Right atrium auricular region (tissue), 2 donors: Measurements from ENCODE around the gene ALG5. TPM values are rescaled to one million over a fixed set of nuclear protein-coding genes. Genes with fewer than 3 reads are reported as not detected.

ENCODE experiments used
- DNase-seq: peaks from one replicate; pipeline ENCODE4 v3.0.0-alpha.2; 2019; ENCODE audit warnings: low spot score
- H3K27ac ChIP-seq, 2 donors: fragments of 200-600 bp; sonication (generic); 1 replicate in 1 of 2; 2 replicates in 1 of 2; pipeline ENCODE4 v1.5.1; 2016 to 2019
- H3K27me3 ChIP-seq, 2 donors: fragments of 200-600 bp; sonication (generic); one replicate each; pipeline versions ENCODE4 v1.5.1 to v1.6.0; 2017 to 2019
- H3K36me3 ChIP-seq: fragments of 200-600 bp; sonication (generic); one replicate; pipeline ENCODE4 v1.5.1; 2016
- H3K4me1 ChIP-seq, 2 donors: fragments of 200-600 bp; sonication (generic); one replicate each; pipeline versions ENCODE4 v1.5.1 to v1.6.0; 2017 to 2019
- H3K4me3 ChIP-seq, 2 donors: fragments of 200-600 bp; sonication (generic); 1 replicate in 1 of 2; 2 replicates in 1 of 2; pipeline ENCODE4 v1.5.1; 2017 to 2019; ENCODE audit warnings: mild to moderate bottlenecking in 1 of 2, moderate library complexity in 1 of 2
- H3K9me3 ChIP-seq, 2 donors: fragments of 200-600 bp; sonication (generic); one replicate each; pipeline ENCODE4 v1.5.1; 2019
- CTCF ChIP-seq, 2 donors: fragments of 200-600 bp; sonication (generic); IDR thresholded peaks; one replicate each; pipeline ENCODE4 v1.5.1; 2019; ENCODE audit warnings: antibody characterized with exemption in 2 of 2
- total RNA-seq, 2 donors: library from RNA; depleted of rRNA; stranded (reverse); fragments of >200 nt; gene quantifications; one replicate each; pipeline ENCODE4 v1.1.0, GENCODE V29; 2016

The ALG5 gene
- total RNA-seq, 2 donors from 2014 or later = 15.4 to 17.0 TPM

GRCh38 chr13:36965767-36966166 lies 33.4 kb downstream of the ALG5 start:
- Histone ChIP-seq H3K9me3 (no peaks in the 10 kb centered on the region), H3K27me3 (no peaks in the 10 kb centered on the region), H3K4me3 (no peak overlapping the region), H3K4me1 (no peaks in the 10 kb centered on the region), H3K27ac (no peak overlapping the region), H3K36me3 (peaks cover 62% of the 10 kb centered on the region)
- no peak for DNase-seq
- TF ChIP-seq CTCF (IDR thresholded peaks at IDR 0.05) = no peak

DNA sequence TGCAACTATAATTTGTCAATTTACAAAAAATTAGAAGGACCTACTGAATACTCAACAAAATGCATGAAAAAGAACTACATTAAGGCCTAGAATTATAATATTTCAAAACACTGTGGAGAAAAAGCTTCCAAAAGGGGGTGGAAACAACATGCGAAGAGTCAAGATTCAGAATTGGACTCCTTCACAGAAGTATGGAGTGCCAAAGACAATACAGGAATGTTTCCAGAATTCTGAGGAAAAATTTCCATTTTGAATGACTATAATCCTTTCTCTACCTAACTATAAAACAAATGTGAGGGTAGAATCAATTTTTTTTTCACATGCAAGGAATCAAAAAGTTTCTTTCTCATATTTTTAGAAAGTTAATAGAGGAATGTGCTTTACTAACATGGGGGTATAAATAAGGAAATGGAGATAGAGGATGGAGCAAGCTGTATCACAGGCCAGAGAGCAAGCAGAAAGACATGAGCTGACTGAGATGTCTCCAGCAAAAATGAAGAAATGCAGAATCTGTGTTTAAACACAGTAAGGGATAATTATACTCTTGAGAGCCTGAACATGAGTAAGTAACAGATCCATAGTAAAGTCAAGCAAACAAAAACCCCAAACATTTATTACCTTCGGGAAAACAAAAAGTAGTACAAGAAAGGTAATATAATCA lies 39.6 kb downstream of the ALG5 start:
- no peaks in the 10 kb centered on the region for H3K4me1 ChIP-seq
- DNase-seq = no peak
- no peak overlapping the region for H3K27ac ChIP-seq
- H3K36me3 ChIP-seq = peaks cover 29% of the 10 kb centered on the region
- no peak overlapping the region for H3K4me3 ChIP-seq
- H3K27me3 ChIP-seq = no peaks in the 10 kb centered on the region
- no peak for TF ChIP-seq CTCF (IDR thresholded peaks at IDR 0.05)
- H3K9me3 ChIP-seq = no peaks in the 10 kb centered on the region

GRCh38 chr13:36954542-36954941 lies 44.6 kb downstream of the ALG5 start:
- H3K36me3 ChIP-seq = peaks cover 20% of the 10 kb centered on the region

DNA sequence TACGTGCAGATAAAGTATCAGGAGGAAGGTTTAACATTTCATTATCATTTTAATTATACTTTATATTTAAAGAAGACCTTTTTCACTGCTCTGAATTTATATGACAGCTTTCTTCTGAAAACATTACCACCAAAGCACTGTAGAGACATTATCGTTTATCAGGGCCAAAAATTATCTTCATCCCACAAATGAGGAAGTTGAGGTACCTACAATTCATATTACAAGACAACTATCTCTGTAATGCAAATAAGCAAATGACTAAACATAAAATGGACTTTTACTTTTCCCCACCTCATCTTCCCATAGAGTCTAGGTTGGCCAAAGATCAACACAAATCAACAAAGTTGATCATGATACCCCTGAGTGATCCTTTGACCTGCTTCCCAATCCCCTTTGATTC lies 48.2 kb downstream of the ALG5 start:
- Histone ChIP-seq H3K36me3 (peaks cover 24% of the 10 kb centered on the region), H3K27ac (no peak overlapping the region), H3K9me3 (no peaks in the 10 kb centered on the region), H3K27me3 (no peaks in the 10 kb centered on the region), H3K4me3 (no peak overlapping the region), H3K4me1 (no peaks in the 10 kb centered on the region)
- no peak for TF ChIP-seq CTCF (IDR thresholded peaks at IDR 0.05)
- DNase-seq = no peak

More at GRCh38 chr13:36954542-36954941, 44.6 kb downstream of the ALG5 start:
- TF ChIP-seq CTCF (IDR thresholded peaks at IDR 0.05) = no peak
- Histone ChIP-seq H3K27me3 (no peaks in the 10 kb centered on the region), H3K9me3 (no peaks in the 10 kb centered on the region), H3K4me3 (no peak overlapping the region), H3K4me1 (no peaks in the 10 kb centered on the region), H3K27ac (no peak overlapping the region)
- no peak for DNase-seq

DNA sequence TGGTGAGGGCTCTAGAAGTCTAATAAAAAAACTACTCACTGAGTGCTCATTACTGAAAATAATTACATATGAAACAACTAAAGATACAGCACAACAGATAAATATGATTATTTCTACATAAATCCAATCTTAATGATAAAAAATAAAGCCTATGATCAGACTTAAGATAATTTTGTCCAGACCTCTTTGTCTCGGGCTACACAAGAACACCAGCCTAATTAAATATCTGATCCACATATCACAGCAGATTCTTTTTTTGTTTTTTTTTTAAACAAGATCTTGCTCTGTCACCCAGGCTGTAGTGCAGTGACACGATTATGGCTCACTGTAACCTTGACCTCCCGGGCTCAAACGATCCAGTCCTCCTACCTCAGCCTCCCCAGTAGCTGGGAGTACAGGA lies 48.8 kb downstream of the ALG5 start:
- Histone ChIP-seq H3K36me3 (peaks cover 24% of the 10 kb centered on the region), H3K4me3 (no peak overlapping the region), H3K27me3 (no peaks in the 10 kb centered on the region), H3K4me1 (no peaks in the 10 kb centered on the region), H3K9me3 (no peaks in the 10 kb centered on the region), H3K27ac (no peak overlapping the region)
- TF ChIP-seq CTCF (IDR thresholded peaks at IDR 0.05) = no peak
- no peak for DNase-seq

DNA sequence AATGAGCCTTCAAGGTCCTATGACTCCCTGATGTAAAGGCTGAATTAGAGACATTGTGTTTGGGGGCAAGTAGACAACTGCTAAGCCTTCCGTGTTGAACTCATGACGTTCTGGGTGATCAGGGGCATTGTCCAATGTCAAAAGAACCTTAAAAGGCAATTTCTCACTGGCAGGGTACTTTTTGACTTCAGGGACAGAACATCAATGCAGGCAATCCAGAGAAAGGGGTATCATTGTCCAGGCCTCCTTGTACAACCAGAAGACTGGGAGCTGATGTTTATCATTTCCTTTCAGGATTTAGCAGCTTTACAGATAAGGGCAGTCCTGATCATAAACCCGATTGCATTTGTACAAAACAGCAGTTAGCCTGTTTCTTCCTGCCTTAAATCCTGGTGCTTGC lies 54.1 kb downstream of the ALG5 start:
- Histone ChIP-seq H3K9me3 (no peaks in the 10 kb centered on the region), H3K4me1 (no peaks in the 10 kb centered on the region), H3K27ac (no peak overlapping the region), H3K27me3 (no peaks in the 10 kb centered on the region), H3K4me3 (no peak overlapping the region), H3K36me3 (peaks cover 11% of the 10 kb centered on the region)
- no peak for DNase-seq
- no peak for TF ChIP-seq CTCF (IDR thresholded peaks at IDR 0.05)
